ENCODE measurements around the gene LARP1B.
"Not testable (repeated sequence)": the region's sequence is repeated elsewhere in the genome, so short reads cannot be mapped to it uniquely, and the experiment has no call there.

Gene LARP1B

GRCh38 chr4:128141866-128142265 is 80.8 kb downstream of the LARP1B start:
- no peak for DNase-seq

DNA sequence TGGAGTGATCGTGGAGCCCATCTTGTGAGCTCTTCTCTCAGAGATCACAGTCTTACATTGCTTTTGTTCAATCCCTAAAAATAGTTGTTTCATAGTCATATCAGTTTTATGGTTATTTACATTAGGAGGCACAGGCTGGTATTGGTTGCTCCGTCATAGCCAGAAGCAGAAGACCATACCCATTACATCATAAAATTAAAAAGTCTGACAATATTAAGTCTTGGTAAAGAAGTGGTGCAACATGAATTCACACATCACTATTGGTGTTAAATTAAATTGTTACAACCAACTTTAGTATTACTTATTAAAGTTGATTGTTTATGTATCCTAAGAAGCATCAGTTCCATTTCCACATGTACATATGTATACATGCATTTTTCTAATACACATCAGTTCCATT is 84.6 kb downstream of the LARP1B start:
- no peak for DNase-seq

GRCh38 chr4:128153800-128154199 is 92.7 kb downstream of the LARP1B start:
- no peak for DNase-seq

GRCh38 chr4:128155231-128155855 is 94.2 kb downstream of the LARP1B start:
- DNase-seq = no peak

DNA sequence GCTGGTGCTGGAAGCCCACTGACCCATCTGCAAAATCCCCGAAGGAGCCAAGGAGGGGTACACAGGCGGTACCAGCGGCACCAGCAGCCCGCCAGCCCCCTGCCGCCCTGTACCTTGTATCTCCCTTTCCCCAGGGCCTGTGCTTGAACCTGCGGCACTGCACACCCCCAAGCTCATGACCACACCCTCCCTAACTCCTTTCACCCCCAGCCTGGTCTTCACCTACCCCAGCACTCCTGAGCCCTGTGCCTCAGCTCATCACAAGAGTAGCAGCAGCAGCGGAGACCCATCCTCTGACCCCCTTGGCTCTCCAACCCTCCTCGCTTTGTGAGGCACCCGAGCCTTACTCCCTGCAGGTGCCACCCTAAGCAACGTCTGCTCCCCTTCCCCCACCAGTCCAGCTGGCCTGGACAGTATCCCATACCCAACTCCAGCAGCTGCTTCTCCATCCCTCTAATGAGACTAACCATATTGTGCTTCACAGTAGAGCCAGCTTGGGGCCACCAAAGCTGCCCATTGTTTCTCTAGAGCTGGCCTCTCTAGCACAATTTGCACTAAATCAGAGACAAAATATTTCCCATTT is 94.9 kb downstream of the LARP1B start:
- DNase-seq = no peak

GRCh38 chr4:128156472-128156871 is 95.4 kb downstream of the LARP1B start:
- not testable (repeated sequence) for DNase-seq

DNA sequence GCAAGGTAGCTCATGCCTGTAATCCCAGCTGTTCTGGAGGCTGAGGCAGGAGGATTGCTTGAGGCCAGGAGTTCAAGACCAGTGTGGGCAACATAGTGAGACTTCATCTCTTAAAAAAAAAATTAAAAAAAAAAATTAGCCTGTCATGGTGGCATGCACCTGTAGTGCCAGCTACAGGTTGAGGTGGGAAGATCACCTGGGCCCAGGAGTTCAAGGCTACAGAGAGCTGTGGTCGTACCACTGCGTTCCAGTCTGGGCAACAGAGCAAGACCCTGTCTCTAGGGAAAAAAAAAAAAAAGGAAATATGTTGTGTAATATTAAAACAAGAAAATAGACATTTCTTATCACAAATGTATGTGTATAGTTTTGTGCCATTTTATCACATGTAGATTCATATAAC is 97.8 kb downstream of the LARP1B start:
- DNase-seq = no peak

DNA sequence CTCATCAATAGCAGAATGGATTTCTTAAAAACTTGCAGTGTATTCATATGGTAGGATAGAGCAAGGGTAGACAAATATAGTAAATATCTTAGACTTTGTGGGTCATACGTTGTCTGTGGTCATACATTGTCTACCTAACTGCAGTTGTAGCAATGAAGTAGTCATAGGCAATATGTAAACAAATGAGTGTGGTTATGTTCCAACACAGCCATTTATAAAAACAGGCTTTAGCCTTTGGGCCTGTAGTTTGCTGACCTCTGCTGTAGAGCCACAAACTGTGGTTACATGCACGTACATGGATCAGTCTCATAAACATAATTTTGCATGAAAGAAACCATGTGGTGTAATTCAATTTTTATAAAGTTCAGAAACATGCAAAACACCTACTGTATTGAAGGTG is 98.9 kb downstream of the LARP1B start:
- no peak for DNase-seq

DNA sequence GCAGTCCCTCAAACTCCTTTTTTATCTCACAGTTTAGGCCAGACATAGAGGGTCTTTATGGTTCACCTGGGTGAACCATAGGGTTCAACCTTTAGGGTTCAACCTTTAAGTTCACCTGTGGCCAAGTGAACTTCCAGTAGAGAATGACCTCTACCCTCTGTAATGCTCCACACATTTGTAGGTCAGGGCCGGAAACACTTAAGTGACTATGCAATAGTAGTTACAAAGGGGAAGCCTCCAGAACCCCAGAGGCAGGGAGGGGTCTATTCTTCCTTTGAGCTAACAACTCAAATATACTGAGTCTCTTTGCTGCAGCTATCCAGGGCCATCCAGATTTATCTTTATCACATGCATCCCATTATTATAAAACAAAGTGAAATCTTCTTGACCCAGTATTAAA is 100.0 kb downstream of the LARP1B start:
- no peak for DNase-seq

GRCh38 chr4:128162434-128162833 is 101.3 kb downstream of the LARP1B start:
- DNase-seq = no peak

GRCh38 chr4:128163177-128164117 is 102.3 kb downstream of the LARP1B start:
- DNase-seq = no peak

GRCh38 chr4:128166982-128167381 is 105.9 kb downstream of the LARP1B start:
- DNase-seq = no peak

- no peak for DNase-seq
Observed at GRCh38 chr4:128168701-128169100, 107.6 kb downstream of the LARP1B start.

GRCh38 chr4:128169245-128169644 is 108.1 kb downstream of the LARP1B start:
- DNase-seq = no peak

GRCh38 chr4:128176643-128177042 is 115.5 kb downstream of the LARP1B start:
- DNase-seq = no peak

GRCh38 chr4:128177498-128177897 is 116.4 kb downstream of the LARP1B start:
- no peak for DNase-seq

DNA sequence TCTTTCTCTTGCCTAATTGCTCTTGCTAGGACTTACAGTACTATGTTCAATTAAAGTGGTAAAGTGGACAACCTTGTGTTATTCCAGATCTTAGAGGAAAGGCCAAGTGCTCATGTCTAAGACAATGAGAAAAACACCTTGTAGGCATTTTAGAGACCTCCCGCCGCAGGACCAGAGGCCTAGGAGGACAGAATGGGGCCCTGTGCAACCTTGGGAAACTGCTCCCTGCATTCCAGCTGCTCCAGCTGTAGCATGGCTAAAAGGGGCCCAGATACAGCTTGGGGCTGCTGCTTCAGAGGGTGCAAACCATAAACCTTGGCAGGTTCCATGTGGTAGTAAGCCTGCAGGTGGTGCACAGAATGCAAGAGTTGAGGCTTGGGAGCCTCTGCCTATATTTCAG is 125.5 kb downstream of the LARP1B start:
- DNase-seq = no peak

DNA sequence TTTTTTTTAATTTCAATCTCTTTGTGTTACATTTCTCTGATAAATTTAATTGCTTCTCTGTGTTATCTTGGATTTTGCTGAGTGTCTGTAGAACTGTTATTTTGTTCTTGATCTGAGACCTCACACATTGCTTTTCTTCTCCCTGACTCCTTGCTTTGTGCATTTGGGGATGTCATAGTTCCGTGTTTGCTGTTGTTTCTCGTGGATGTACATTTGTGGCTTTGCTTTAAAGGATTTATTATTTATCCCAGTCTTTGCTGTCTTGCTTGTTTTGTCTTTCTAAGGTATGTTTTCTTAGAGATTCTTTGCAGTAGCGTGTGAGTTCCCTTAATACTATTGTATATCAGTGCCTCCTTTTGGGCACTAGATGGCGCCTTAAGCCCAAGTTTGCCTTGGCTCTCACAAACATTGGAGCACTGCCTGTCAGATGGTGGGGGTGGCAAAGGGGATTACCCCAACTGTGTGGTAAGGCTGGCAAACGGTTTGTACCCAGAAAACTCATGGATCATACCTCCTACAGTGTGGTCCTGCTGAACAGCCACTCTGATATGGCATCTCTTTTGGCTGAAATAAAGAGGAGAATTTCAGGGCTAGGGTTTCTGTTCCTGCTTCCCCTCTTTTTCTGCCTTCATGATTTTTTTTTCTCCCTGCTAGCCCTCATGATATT is 130.1 kb downstream of the LARP1B start:
- peak; percentile 1 for DNase-seq

DNA sequence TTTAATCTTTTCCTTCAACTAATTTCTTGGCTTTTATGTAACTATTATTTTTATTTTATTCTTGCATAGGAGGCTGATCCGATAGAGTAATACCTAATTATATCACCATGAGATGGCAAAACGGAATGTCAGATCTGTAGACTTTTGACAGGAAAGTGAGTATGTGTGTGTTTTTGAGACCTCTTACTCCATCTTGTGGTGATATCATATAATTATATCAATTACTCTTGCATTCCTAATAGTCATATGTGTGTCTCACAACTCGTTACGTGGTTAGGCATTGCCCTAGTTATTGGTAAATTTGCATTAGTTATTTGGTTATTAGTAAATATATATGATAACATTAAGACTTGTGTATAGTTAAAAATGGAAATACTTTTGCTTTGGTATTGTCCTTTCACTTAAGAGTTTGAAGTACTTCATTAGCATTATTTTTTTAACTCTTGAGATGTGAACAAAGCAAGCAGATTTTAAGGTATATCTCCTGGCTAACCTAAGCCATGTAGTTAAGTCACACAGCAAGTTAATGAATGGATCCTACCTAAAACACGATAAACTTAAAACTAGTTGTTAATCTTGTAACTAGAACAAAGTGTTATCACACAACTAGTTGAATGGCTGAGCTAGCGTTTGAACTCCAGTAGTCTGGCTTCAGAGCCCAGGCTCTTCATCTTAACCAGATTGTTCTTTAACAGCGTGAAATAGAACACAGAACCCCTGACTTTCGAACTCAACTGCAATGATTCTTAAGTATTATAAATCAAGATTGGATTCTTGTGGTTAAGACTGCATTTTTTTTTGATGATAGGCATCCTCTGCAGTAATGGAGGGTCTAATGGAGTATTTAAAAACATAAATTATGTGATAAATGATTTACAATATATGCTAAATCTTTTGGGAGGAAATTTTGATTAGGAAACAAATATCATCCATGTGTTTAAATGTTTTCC is 159.4 kb downstream of the LARP1B start:
- no peak for DNase-seq

GRCh38 chr4:128221586-128221985 is 160.5 kb downstream of the LARP1B start:
- no peak for DNase-seq

GRCh38 chr4:128225148-128225547 is 164.0 kb downstream of the LARP1B start:
- DNase-seq = no peak

- no peak for DNase-seq
Observed at GRCh38 chr4:128227991-128228571, 167.0 kb downstream of the LARP1B start.
